Measurements from ENCODE around the gene UFD1. TPM values are rescaled to one million over a fixed set of nuclear protein-coding genes. Genes with fewer than 3 reads are reported as not detected.

UFD1 gene
- total and polyA plus RNA-seq, 2 of the 13 experiments (the other 11 are each of a cell fraction or from before 2014, with no cell fraction given), result 47.9 to 51.1 TPM

GRCh38 chr22:19488884-19489843, 10.2 kb upstream of the UFD1 start:
- FAIRE-seq, result no peak
- intact Hi-C loops (cut with micrococcal nuclease; ENCODE audit: unreplicated experiment), result no loop called here
- POLR2A ChIA-PET, result no interaction called here

More at GRCh38 chr22:19488884-19489843, 10.2 kb upstream of the UFD1 start:
- Histone ChIP-seq H3K4me2 (ENCODE audit: low read depth, low read length) (no peak overlapping the region), H3K27ac (ENCODE audit: extremely low read length, insufficient read depth, low read length) (no peak overlapping the region), H3K36me3 (replicated peaks in 1 of 2; ENCODE audit: control insufficient read depth in 1 of 2, insufficient read depth in 2 of 2, low read length in 2 of 2) (peaks cover 7 to 48% of the 10 kb centered on the region in 2 experiments), H3K4me3 (replicated peaks in 1 of 3; ENCODE audit: insufficient read depth in 1 of 3, low read depth in 2 of 3, low read length in 3 of 3) (no peak overlapping the region), H3K9ac (ENCODE audit: insufficient read depth, low read depth, low read length) (no peak overlapping the region), H2AFZ (ENCODE audit: low read length) (no peak overlapping the region), H3K9me3 (ENCODE audit: low read length) (no peaks in the 10 kb centered on the region), H3K27me3 (ENCODE audit: control insufficient read depth in 1 of 2, insufficient read depth in 2 of 2, low read length in 2 of 2) (no peaks in the 10 kb centered on the region), H3K79me2 (ENCODE audit: insufficient read depth, low read length) (no peaks in the 10 kb centered on the region), H3K4me1 (ENCODE audit: insufficient read depth, low read length) (no peaks in the 10 kb centered on the region), H4K20me1 (ENCODE audit: insufficient read depth, low read length) (no peaks in the 10 kb centered on the region)
- in situ Hi-C loops (cut with HindIII; ENCODE audit: extremely low pct_ligation_motif_present, low pct_unique_long_range_greater_than_20kb), result loop anchor here (10.0 kb wide), 1 partner anchor 56 kb away; no protein-coding TSS in a partner anchor
- TF ChIP-seq ZSCAN9 (CRISPR knock-in tag; IDR thresholded peaks at IDR 0.05; ENCODE audit: borderline replicate concordance), result no peak
- TF ChIP-seq ZNF468 (CRISPR knock-in tag; IDR thresholded peaks at IDR 0.05), result no peak
- no peak for TF ChIP-seq ZBTB44 (CRISPR knock-in tag; IDR thresholded peaks at IDR 0.05)
- TF ChIP-seq ZNF687 (CRISPR knock-in tag; IDR thresholded peaks at IDR 0.05), result no peak
- TF ChIP-seq ZNF703 (CRISPR knock-in tag; IDR thresholded peaks at IDR 0.05; ENCODE audit: borderline replicate concordance), result no peak
- TF ChIP-seq RELA (CRISPR knock-in tag; IDR thresholded peaks at IDR 0.05), result no peak
- BruUV-seq (replicated peaks), result no TSS peak
- DNase-seq (ENCODE audit: low spot score) (no peak), ATAC-seq (no peak)
- 95% methylated on average over 7 of the region's 7 CpGs for WGBS (ENCODE audit: low lambda C conversion rate)
- CTCF ChIA-PET (ENCODE audit: low intra/inter-chr PET ratio, low total read pairs), result interaction anchor here (0.9 kb wide), 1 partner anchor 141 kb away, joined by 3 read pairs; no protein-coding TSS in a partner anchor

Measured in HepG2 (cell line).